Measurements from ENCODE around the gene PACRG. TPM values are rescaled to one million over a fixed set of nuclear protein-coding genes. Genes with fewer than 3 reads are reported as not detected.
"Not testable (repeated sequence)": the region's sequence is repeated elsewhere in the genome, so short reads cannot be mapped to it uniquely, and the experiment has no call there.

The PACRG gene
- total RNA-seq, 2 donors from 2014 or later: 2.9 to 63.8 TPM

DNA sequence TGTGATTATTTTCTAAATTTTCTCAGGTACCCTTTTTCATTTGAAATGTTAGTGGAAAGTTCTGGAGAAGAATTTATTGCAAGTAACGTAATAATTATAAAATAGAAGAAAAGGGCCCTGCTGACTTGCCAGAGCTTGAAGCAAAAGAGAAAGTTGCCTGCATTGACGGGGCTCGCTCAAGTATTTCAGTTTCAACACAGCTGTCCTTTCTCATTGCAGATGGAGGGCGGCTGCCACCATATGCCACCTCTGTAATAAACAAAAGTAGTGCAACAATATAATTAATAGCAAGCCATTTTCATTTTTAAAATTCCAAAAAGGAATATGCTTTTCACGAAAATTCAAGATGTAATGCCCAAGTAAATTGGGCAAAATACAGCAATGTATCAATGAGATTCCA, 246.2 kb downstream of the PACRG start:
- DNase-seq (ENCODE audit: low spot score): no peak
- TF ChIP-seq, protein P1, sequence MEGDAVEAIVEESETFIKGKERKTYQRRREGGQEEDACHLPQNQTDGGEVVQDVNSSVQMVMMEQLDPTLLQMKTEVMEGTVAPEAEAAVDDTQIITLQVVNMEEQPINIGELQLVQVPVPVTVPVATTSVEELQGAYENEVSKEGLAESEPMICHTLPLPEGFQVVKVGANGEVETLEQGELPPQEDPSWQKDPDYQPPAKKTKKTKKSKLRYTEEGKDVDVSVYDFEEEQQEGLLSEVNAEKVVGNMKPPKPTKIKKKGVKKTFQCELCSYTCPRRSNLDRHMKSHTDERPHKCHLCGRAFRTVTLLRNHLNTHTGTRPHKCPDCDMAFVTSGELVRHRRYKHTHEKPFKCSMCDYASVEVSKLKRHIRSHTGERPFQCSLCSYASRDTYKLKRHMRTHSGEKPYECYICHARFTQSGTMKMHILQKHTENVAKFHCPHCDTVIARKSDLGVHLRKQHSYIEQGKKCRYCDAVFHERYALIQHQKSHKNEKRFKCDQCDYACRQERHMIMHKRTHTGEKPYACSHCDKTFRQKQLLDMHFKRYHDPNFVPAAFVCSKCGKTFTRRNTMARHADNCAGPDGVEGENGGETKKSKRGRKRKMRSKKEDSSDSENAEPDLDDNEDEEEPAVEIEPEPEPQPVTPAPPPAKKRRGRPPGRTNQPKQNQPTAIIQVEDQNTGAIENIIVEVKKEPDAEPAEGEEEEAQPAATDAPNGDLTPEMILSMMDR (IDR thresholded peaks at IDR 0.05): no peak
- TF ChIP-seq POLR2A (IDR thresholded peaks at IDR 0.05) (no peak), POLR2AphosphoS5 (IDR thresholded peaks at IDR 0.05) (no peak)
- intact Hi-C loops (cut with DNase I): no loop called here
- Histone ChIP-seq H3K4me3 (no peak overlapping the region), H3K9me3 (no peaks in the 10 kb centered on the region), H3K36me3 (no peaks in the 10 kb centered on the region), H3K27me3 (replicated peaks; ENCODE audit: insufficient read depth) (no peaks in the 10 kb centered on the region), H3K4me1 (replicated peaks) (no peaks in the 10 kb centered on the region), H3K27ac (no peak overlapping the region)
- 68% methylated on average over 5 of the region's 5 CpGs for WGBS

DNA sequence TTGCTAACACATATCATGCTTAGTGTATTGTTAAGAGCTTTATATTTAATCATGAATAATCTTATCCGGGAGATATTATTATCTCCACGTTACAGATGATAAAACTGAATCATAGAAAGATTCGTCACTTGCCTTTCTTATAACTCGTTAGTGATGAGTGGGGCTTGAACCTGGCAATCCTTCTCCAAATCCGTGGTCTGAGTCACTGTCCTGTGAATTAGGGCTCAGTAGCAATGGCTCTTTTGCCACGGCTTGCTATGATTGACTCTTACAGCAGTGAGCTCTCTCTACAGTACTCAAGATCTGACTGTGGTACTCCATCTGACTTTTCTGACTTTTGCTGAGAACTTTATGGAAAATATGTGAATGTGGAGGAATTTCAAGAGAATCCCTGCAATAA, 246.9 kb downstream of the PACRG start:
- H3K9me3 ChIP-seq: no peaks in the 10 kb centered on the region
- no peak overlapping the region for H3K27ac ChIP-seq
- H3K4me1 ChIP-seq (replicated peaks): no peaks in the 10 kb centered on the region
- WGBS: 92% methylated on average over 6 of the region's 6 CpGs
- no peaks in the 10 kb centered on the region for H3K27me3 ChIP-seq (replicated peaks; ENCODE audit: insufficient read depth)
- H3K4me3 ChIP-seq: no peak overlapping the region
- H3K36me3 ChIP-seq: no peaks in the 10 kb centered on the region
- no peak for TF ChIP-seq POLR2A (IDR thresholded peaks at IDR 0.05)
- intact Hi-C loops (cut with DNase I): no loop called here
- DNase-seq (ENCODE audit: low spot score): no peak

DNA sequence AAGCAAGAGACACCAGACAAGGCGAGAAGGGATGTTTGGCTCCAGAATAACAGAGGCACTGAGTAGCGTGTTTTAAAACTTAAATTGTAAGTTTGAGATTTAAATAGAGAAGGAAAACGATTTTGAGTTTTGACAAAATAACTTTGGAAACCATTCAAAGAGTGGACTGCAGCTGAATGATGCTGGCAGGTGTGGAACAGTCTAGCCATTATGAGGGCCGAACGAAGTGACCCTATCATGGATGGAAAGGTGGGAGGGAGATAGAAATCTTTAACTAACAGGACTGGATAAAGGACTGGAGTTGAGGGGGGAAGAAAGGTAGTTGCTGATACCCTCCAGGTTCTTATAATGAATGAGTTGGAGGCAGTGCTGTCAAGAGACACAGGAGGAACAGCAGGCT, 248.4 kb downstream of the PACRG start:
- H3K27me3 ChIP-seq (replicated peaks; ENCODE audit: insufficient read depth): no peaks in the 10 kb centered on the region
- H3K27ac ChIP-seq: no peak overlapping the region
- TF ChIP-seq POLR2AphosphoS5 (IDR thresholded peaks at IDR 0.05) (no peak), POLR2A (IDR thresholded peaks at IDR 0.05) (no peak)
- TF ChIP-seq, protein P1 (IDR thresholded peaks at IDR 0.05): no peak
- no peaks in the 10 kb centered on the region for H3K4me1 ChIP-seq (replicated peaks)
- no peaks in the 10 kb centered on the region for H3K36me3 ChIP-seq
- no peak overlapping the region for H3K4me3 ChIP-seq
- H3K9me3 ChIP-seq: no peaks in the 10 kb centered on the region
- intact Hi-C loops (cut with DNase I): no loop called here
- DNase-seq (ENCODE audit: low spot score): no peak
- 79% methylated on average over 5 of the region's 5 CpGs for WGBS

DNA sequence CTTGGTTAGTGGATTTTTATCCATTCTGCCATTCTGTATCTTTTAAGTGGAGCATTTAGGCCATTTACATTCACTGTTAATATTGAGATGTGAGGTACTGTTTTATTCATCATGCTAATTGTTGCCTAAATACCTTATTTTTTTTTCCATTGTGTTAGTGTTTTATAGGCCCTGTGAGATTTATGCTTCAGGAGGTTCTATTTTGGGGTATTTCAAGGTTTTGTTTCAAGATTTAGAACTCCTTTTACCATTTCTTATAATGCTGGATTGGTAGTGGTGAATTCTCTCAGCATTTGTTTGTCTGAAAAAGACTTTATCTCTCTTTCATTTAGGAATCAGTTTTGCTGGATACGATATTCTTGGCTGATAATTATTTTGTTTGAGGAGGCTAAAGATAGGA, 255.5 kb downstream of the PACRG start:
- H3K27me3 ChIP-seq (replicated peaks; ENCODE audit: insufficient read depth); intact Hi-C loops (cut with DNase I); H3K9me3 ChIP-seq; H3K4me1 ChIP-seq (replicated peaks); H3K36me3 ChIP-seq; H3K4me3 ChIP-seq; DNase-seq (ENCODE audit: low spot score); H3K27ac ChIP-seq: not testable (repeated sequence)
- 92% methylated on average over 1 of the region's 1 CpG for WGBS

DNA sequence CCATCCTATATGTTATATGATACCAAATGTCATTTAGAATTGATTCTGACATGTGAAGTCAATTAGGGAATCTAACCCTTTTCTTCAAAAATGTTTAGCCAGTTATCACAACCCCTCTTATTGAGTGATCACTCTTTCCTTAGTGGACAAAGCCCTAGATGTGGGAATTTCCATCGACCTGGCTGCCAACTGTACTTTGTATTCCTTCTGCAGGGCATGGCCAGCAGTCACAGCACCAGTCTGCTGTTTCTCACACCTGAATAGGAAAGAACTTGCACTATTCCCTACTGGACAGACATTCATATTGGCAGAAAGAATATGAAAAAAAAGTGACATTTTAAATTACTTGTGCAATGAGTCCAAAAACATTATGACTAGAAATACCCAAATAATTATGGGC, 271.0 kb downstream of the PACRG start:
- DNase-seq (ENCODE audit: low spot score): no peak
- Histone ChIP-seq H3K4me1 (replicated peaks) (no peaks in the 10 kb centered on the region), H3K4me3 (no peak overlapping the region), H3K27ac (no peak overlapping the region), H3K27me3 (replicated peaks; ENCODE audit: insufficient read depth) (no peaks in the 10 kb centered on the region), H3K36me3 (no peaks in the 10 kb centered on the region), H3K9me3 (no peaks in the 10 kb centered on the region)
- TF ChIP-seq, protein P1 (IDR thresholded peaks at IDR 0.05): no peak
- TF ChIP-seq POLR2AphosphoS5 (IDR thresholded peaks at IDR 0.05): no peak
- TF ChIP-seq POLR2A (IDR thresholded peaks at IDR 0.05): no peak
- 83% methylated on average over 1 of the region's 1 CpG for WGBS
- intact Hi-C loops (cut with DNase I): no loop called here

DNA sequence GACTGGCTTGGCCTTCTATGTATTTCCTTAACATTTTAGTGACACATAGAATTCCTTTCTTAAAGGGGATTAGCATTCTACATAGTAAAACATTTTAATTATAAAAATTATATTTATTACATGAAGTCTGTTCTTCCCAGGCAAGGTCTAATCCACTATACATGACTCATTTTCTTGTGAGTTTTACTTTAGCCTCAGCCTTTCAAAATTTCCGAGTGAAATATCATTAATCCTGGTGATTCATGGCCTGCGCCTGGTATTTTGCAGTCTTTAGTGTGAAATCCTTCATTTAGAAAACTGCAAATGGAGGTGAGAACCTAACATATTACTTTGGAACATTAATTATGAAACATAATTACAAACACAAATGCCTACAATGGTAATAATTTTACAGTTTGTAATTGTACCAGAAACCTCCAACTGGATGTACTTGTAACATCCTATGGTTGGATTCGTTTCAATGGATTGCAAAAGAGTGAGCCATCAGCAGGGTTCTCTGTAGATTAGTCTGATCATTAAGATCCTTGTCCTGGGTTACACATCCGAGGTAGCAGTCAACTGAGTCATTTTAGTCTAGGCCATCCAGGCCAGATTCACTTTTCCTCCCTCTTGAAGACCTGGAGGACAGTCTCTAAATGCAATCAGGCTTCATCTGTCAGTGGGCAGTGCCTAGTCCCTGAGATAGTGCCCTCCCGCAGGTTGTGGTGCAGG, 272.0 kb downstream of the PACRG start:
- 88% methylated on average over 5 of the region's 5 CpGs for WGBS
- no peak overlapping the region for H3K4me3 ChIP-seq
- intact Hi-C loops (cut with DNase I): no loop called here

More for the DNA sequence above, 272.0 kb downstream of the PACRG start:
- H3K27ac ChIP-seq: no peak overlapping the region
- H3K36me3 ChIP-seq: no peaks in the 10 kb centered on the region
- TF ChIP-seq POLR2A (IDR thresholded peaks at IDR 0.05): no peak
- TF ChIP-seq, protein P1 (IDR thresholded peaks at IDR 0.05): no peak
- TF ChIP-seq POLR2AphosphoS5 (IDR thresholded peaks at IDR 0.05): no peak
- no peaks in the 10 kb centered on the region for H3K9me3 ChIP-seq
- no peak for DNase-seq (ENCODE audit: low spot score)
- no peaks in the 10 kb centered on the region for H3K27me3 ChIP-seq (replicated peaks; ENCODE audit: insufficient read depth)
- H3K4me1 ChIP-seq (replicated peaks): no peaks in the 10 kb centered on the region

Data from prostate gland (tissue), 2 donors.